ENCODE data around the gene BORCS8.

Gene BORCS8

GRCh38 chr19:19205416-19206410 lies 13.8 kb upstream of the BORCS8 start:
- H3K4me3 Mint-ChIP-seq: no peak overlapping the region
- no peak overlapping the region for H3K27ac Mint-ChIP-seq

GRCh38 chr19:19204181-19204580 lies 12.2 kb upstream of the BORCS8 start:
- ATAC-seq: no peak
- Mint-ChIP-seq H3K4me3 (peak overlapping the region; percentile 88), H3K4me1 (peaks cover 35% of the 10 kb centered on the region), H3K9me3 (no peaks in the 10 kb centered on the region), H3K27ac (peak overlapping the region; percentile 63), H3K36me3 (peaks cover 48% of the 10 kb centered on the region)
- no peak for DNase-seq (ENCODE audit: low spot score in 2 of 2)

More at GRCh38 chr19:19205416-19206410, 13.8 kb upstream of the BORCS8 start:
- Mint-ChIP-seq H3K4me1 (peaks cover 35% of the 10 kb centered on the region), H3K36me3 (peaks cover 33% of the 10 kb centered on the region), H3K9me3 (no peaks in the 10 kb centered on the region)
- no peak for ATAC-seq
- no peak for DNase-seq (ENCODE audit: low spot score in 2 of 2)

GRCh38 chr19:19203012-19203856 lies 11.3 kb upstream of the BORCS8 start, which contains the start of gene NR2C2AP:
Gene NR2C2AP, minus strand, starts transcription at chr19:19203414. Its CDS starts 354 bp downstream, at chr19:19203060.
- Mint-ChIP-seq H3K4me1 (peaks cover 39% of the 10 kb centered on the region), H3K4me3 (peak within 1 kb of the TSS; percentile 88), H3K27ac (peak within 1 kb of the TSS; percentile 93), H3K36me3 (peaks cover 58% of the 10 kb centered on the region), H3K9me3 (no peaks in the 10 kb centered on the region)
- ATAC-seq (peak; percentile 89), DNase-seq (ENCODE audit: low spot score in 2 of 2) (peak; percentile 88 to 97)

- peaks cover 37% of the 10 kb centered on the region for H3K4me1 Mint-ChIP-seq
- H3K4me3 Mint-ChIP-seq: peak overlapping the region; percentile 88
- ATAC-seq: no peak
- H3K9me3 Mint-ChIP-seq: no peaks in the 10 kb centered on the region
- no peak for DNase-seq (ENCODE audit: low spot score in 2 of 2)
- peak overlapping the region; percentile 93 for H3K27ac Mint-ChIP-seq
- peaks cover 64% of the 10 kb centered on the region for H3K36me3 Mint-ChIP-seq
Observed at GRCh38 chr19:19202707-19203011, 10.7 kb upstream of the BORCS8 start.

GRCh38 chr19:19201697-19202630 lies 10.0 kb upstream of the BORCS8 start:
- peaks cover 30% of the 10 kb centered on the region for H3K4me1 Mint-ChIP-seq
- peaks cover 66% of the 10 kb centered on the region for H3K36me3 Mint-ChIP-seq
- H3K9me3 Mint-ChIP-seq: no peaks in the 10 kb centered on the region
- DNase-seq (ENCODE audit: low spot score in 2 of 2) (no peak), ATAC-seq (no peak)
- H3K27ac Mint-ChIP-seq: peak overlapping the region; percentile 93
- peak overlapping the region; percentile 88 for H3K4me3 Mint-ChIP-seq

- DNase-seq (ENCODE audit: low spot score in 2 of 2) (no peak), ATAC-seq (no peak)
- peaks cover 64% of the 10 kb centered on the region for H3K36me3 Mint-ChIP-seq
- H3K27ac Mint-ChIP-seq: peak overlapping the region; percentile 99
- H3K9me3 Mint-ChIP-seq: no peaks in the 10 kb centered on the region
- peaks cover 51% of the 10 kb centered on the region for H3K4me1 Mint-ChIP-seq
- H3K4me3 Mint-ChIP-seq: peak overlapping the region; percentile 97
Observed at GRCh38 chr19:19193926-19194325, 2.0 kb upstream of the BORCS8 start.

- Mint-ChIP-seq H3K4me1 (peaks cover 52% of the 10 kb centered on the region), H3K27ac (peak overlapping the region; percentile 99), H3K36me3 (peaks cover 54% of the 10 kb centered on the region), H3K9me3 (no peaks in the 10 kb centered on the region), H3K4me3 (peak overlapping the region; percentile 97)
- ATAC-seq: peak; percentile 3
- DNase-seq (ENCODE audit: low spot score in 2 of 2): no peak
Observed at GRCh38 chr19:19192910-19193423, 1.0 kb upstream of the BORCS8 start.

- Mint-ChIP-seq H3K36me3 (peaks cover 53% of the 10 kb centered on the region), H3K9me3 (no peaks in the 10 kb centered on the region), H3K4me3 (peak overlapping the region; percentile 97), H3K4me1 (peaks cover 55% of the 10 kb centered on the region), H3K27ac (peak overlapping the region; percentile 99)
- DNase-seq (ENCODE audit: low spot score in 2 of 2) (peak in 1 of 2 donors; percentile 20), ATAC-seq (no peak)
Observed at GRCh38 chr19:19191768-19192077, 229 bp downstream of the BORCS8 start.

- Mint-ChIP-seq H3K36me3 (peaks cover 50% of the 10 kb centered on the region), H3K4me3 (no peak overlapping the region), H3K4me1 (peaks cover 42% of the 10 kb centered on the region), H3K27ac (peak overlapping the region; percentile 64), H3K9me3 (no peaks in the 10 kb centered on the region)
- ATAC-seq (no peak), DNase-seq (ENCODE audit: low spot score in 2 of 2) (no peak)
Observed at GRCh38 chr19:19186742-19187141, 5.2 kb downstream of the BORCS8 start.

GRCh38 chr19:19185853-19186740 lies 5.9 kb downstream of the BORCS8 start:
- Mint-ChIP-seq H3K4me1 (peaks cover 35% of the 10 kb centered on the region), H3K9me3 (no peaks in the 10 kb centered on the region), H3K36me3 (peaks cover 52% of the 10 kb centered on the region), H3K4me3 (no peak overlapping the region), H3K27ac (peak overlapping the region; percentile 64)
- ATAC-seq (peak; percentile 90), DNase-seq (ENCODE audit: low spot score in 2 of 2) (peak; percentile 48 to 79)

- Mint-ChIP-seq H3K9me3 (no peaks in the 10 kb centered on the region), H3K36me3 (peaks cover 65% of the 10 kb centered on the region), H3K4me1 (peaks cover 7% of the 10 kb centered on the region), H3K4me3 (no peak overlapping the region), H3K27ac (no peak overlapping the region)
- no peak for DNase-seq (ENCODE audit: low spot score in 2 of 2)
- ATAC-seq: no peak
Observed at GRCh38 chr19:19181488-19181998, 10.4 kb downstream of the BORCS8 start.

GRCh38 chr19:19179548-19180441 lies 12.2 kb downstream of the BORCS8 start:
- no peaks in the 10 kb centered on the region for H3K4me1 Mint-ChIP-seq
- no peaks in the 10 kb centered on the region for H3K9me3 Mint-ChIP-seq
- peak; percentile 9 for ATAC-seq
- DNase-seq (ENCODE audit: low spot score in 2 of 2): no peak
- H3K4me3 Mint-ChIP-seq: no peak overlapping the region
- peaks cover 60% of the 10 kb centered on the region for H3K36me3 Mint-ChIP-seq
- peak overlapping the region; percentile 58 for H3K27ac Mint-ChIP-seq

GRCh38 chr19:19176950-19177349 lies 15.0 kb downstream of the BORCS8 start:
- H3K4me1 Mint-ChIP-seq: no peaks in the 10 kb centered on the region
- no peaks in the 10 kb centered on the region for H3K9me3 Mint-ChIP-seq
- H3K36me3 Mint-ChIP-seq: peaks cover 37% of the 10 kb centered on the region
- ATAC-seq (no peak), DNase-seq (ENCODE audit: low spot score in 2 of 2) (no peak)
- H3K27ac Mint-ChIP-seq: no peak overlapping the region
- H3K4me3 Mint-ChIP-seq: no peak overlapping the region

Measured in stimulated activated effector memory CD8-positive, alpha-beta T cell treated with anti-CD3 and anti-CD28 coated beads, Interleukin-12 subunit alpha, Interleukin-12 subunit beta, amount 100 ng/mL, for 72 hours (primary cell).